HCT116 (cell line): ENCODE measurements around the gene FANK1. TPM values are rescaled to one million over a fixed set of nuclear protein-coding genes. Genes with fewer than 3 reads are reported as not detected.

ENCODE experiments used
- ATAC-seq: fragments of 200-7000 bp; cut with Tn5 transposase; 2 replicates; pipeline ENCODE4 v1.9.1; 2020; ENCODE audit warnings: mild to moderate bottlenecking, moderate library complexity
- BruUV-seq: library from RNA; stranded (reverse); fragments of 400-500 nt; replicated peaks from 2 replicates; lab custom pipeline; 2021; lab: Mats Ljungman, UMichigan
- CTCF ChIA-PET: fragments of 300-600 bp; sonication (Branson Sonifier 250); formaldehyde crosslinking; loops from one replicate; lab custom pipeline; 2021; ENCODE audit warnings: antibody characterized with exemption; lab: Charles Lee
- POLR2A ChIA-PET: fragments of 300-600, 350-600 bp; sonication (Branson Sonifier 250); formaldehyde crosslinking; loops from one replicate; lab custom pipeline; 2021; ENCODE audit warnings: antibody characterized with exemption; lab: Charles Lee
- RAD21 ChIA-PET, 2 experiments: fragments of 300-600 bp; sonication (Branson Sonifier 250); formaldehyde crosslinking; loops; one replicate each; lab custom pipeline; 2023; ENCODE audit warnings: low total read pairs in 2 of 2; ENCODE audit not compliant: uncharacterized antibody in 2 of 2, unreplicated experiment in 2 of 2, low non-redundant PET in 1 of 2; lab: Charles Lee
- DNase-seq: peaks from one replicate; pipeline ENCODE4 v3.0.0-alpha.2; 2010; ENCODE audit warnings: low read depth, low spot score
- H2AFZ ChIP-seq: fragments of 200-600 bp; shearing (Covaris generic), sonication (generic); 2 replicates; pipeline ENCODE4 v1.6.1; 2017; ENCODE audit warnings: low read depth, mixed run types, mixed read lengths, antibody characterized with exemption, low read length; ENCODE audit not compliant: poor library complexity, severe bottlenecking
- H3K27ac ChIP-seq: 2 replicates; pipeline ENCODE4 v1.5.1; 2012; ENCODE audit warnings: low read depth, low read length
- H3K27me3 ChIP-seq: fragments of 200-600 bp; sonication (generic); 2 replicates; pipeline ENCODE4 v1.6.1; 2016; ENCODE audit warnings: mixed run types, low read length, mixed read lengths; ENCODE audit not compliant: insufficient read depth
- H3K36me3 ChIP-seq, 2 experiments: fragments of 200-500 bp in 1 of 2; fragments of 200-600 bp in 1 of 2; sonication (Bioruptor generic) in 1 of 2; sonication (generic) in 1 of 2; 2 replicates each; pipeline versions ENCODE4 v1.5.1 to v1.6.1; 2014 to 2016; ENCODE audit warnings: low read length in 2 of 2, inconsistent platforms in 1 of 2, mixed read lengths in 1 of 2, mixed run types in 1 of 2; ENCODE audit not compliant: insufficient read depth in 2 of 2, control insufficient read depth in 1 of 2
- H3K4me1 ChIP-seq, 2 experiments: fragments of 200-600 bp in 1 of 2; sonication (generic) in 1 of 2; 2 replicates each; pipeline versions ENCODE4 v1.5.1 to v1.6.1; 2012 to 2017; ENCODE audit warnings: low read length in 2 of 2, inconsistent platforms in 1 of 2, mild to moderate bottlenecking in 1 of 2, mixed read lengths in 1 of 2, mixed run types in 1 of 2, moderate library complexity in 1 of 2; ENCODE audit not compliant: insufficient read depth in 2 of 2, control insufficient read depth in 1 of 2
- H3K4me2 ChIP-seq: fragments of 200-600 bp; sonication (generic); 2 replicates; pipeline ENCODE4 v1.6.1; 2017; ENCODE audit warnings: mixed run types, low read length, mixed read lengths
- H3K4me3 ChIP-seq, 2 experiments: fragments of 200-600 bp in 1 of 2; sonication (generic) in 1 of 2; replicated peaks in 1 of 2; 2 replicates each; pipeline ENCODE4 v1.5.1; 2011 to 2016; ENCODE audit warnings: low read length in 2 of 2, control low read depth in 1 of 2, low read depth in 1 of 2, mild to moderate bottlenecking in 1 of 2, mixed read lengths in 1 of 2, mixed run types in 1 of 2
- H3K79me2 ChIP-seq: fragments of 200-600 bp; sonication (generic); 2 replicates; pipeline ENCODE4 v1.6.1; 2017; ENCODE audit warnings: mild to moderate bottlenecking, mixed run types, low read length, moderate library complexity, mixed read lengths; ENCODE audit not compliant: insufficient read depth
- H3K9ac ChIP-seq: fragments of 200-600 bp; sonication (generic); 2 replicates; pipeline ENCODE4 v1.6.1; 2016; ENCODE audit warnings: low read length, mixed read lengths
- H3K9me2 ChIP-seq: fragments of 200-600 bp; sonication (generic), shearing (Covaris generic); 2 replicates; pipeline ENCODE4 v1.6.1; 2017; ENCODE audit warnings: mixed run types, mild to moderate bottlenecking, moderate library complexity; ENCODE audit not compliant: insufficient read depth
- H3K9me3 ChIP-seq, 2 experiments: fragments of 200-500 bp in 1 of 2; fragments of 200-600 bp in 1 of 2; sonication (Bioruptor generic) in 1 of 2; sonication (generic) in 1 of 2; 2 replicates each; pipeline ENCODE4 v1.6.1; 2014 to 2017; ENCODE audit warnings: low read length in 2 of 2, mixed read lengths in 2 of 2, inconsistent platforms in 1 of 2, low read depth in 1 of 2, mild to moderate bottlenecking in 1 of 2, mixed run types in 1 of 2, moderate library complexity in 1 of 2; ENCODE audit not compliant: control insufficient read depth in 1 of 2, insufficient read depth in 1 of 2
- H4K20me1 ChIP-seq: fragments of 200-600 bp; sonication (generic), shearing (Covaris generic); 2 replicates; pipeline ENCODE4 v1.6.1; 2017; ENCODE audit warnings: mixed run types, mild to moderate bottlenecking, moderate library complexity; ENCODE audit not compliant: insufficient read depth
- CBX3 ChIP-seq: IDR thresholded peaks from 2 replicates; pipeline ENCODE4 v1.6.1; 2012; ENCODE audit warnings: low read depth
- SP1 ChIP-seq: IDR thresholded peaks from 2 replicates; pipeline ENCODE4 v1.6.1; 2012; ENCODE audit warnings: low read depth
- intact Hi-C: fragments of 100-400 bp; cut with micrococcal nuclease; formaldehyde crosslinking; loops from 2 replicates; pipeline ENCODE4 v1.10.0; 2022
- total RNA-seq: library from RNA; stranded (reverse); gene quantifications from one replicate; pipeline ENCODE4 v1.2.1, GENCODE V29; 2021; ENCODE audit not compliant: unreplicated experiment
- TF ChIP-seq, protein P1 (sequence below), 3 experiments: fragments of 200-600 bp in 1 of 3; sonication (generic) in 1 of 3; IDR thresholded peaks in 2 of 3; conservative IDR thresholded peaks in 1 of 3; 2 replicates each; pipeline ENCODE4 v1.5.1; 2012 to 2017; ENCODE audit warnings: low read depth in 2 of 3, low read length in 2 of 3, antibody characterized with exemption in 1 of 3, borderline replicate concordance in 1 of 3, control low read depth in 1 of 3, mild to moderate bottlenecking in 1 of 3, mixed read lengths in 1 of 3, mixed run types in 1 of 3, moderate library complexity in 1 of 3; ENCODE audit not compliant: insufficient read depth in 1 of 3
- TF ChIP-seq, protein P2 (sequence below): IDR thresholded peaks from 2 replicates; pipeline ENCODE4 v1.6.1; 2011; ENCODE audit warnings: mild to moderate bottlenecking, low read length, moderate library complexity; ENCODE audit not compliant: insufficient replicate concordance; ENCODE audit errors: extremely low read depth

FANK1 gene
- total RNA-seq, 1 experiment from 2014 or later, result 5.4 TPM

GRCh38 chr10:126042906-126043305 is 146.5 kb downstream of the FANK1 start:
- POLR2A ChIA-PET, result no interaction called here
- intact Hi-C loops, result no loop called here

More at GRCh38 chr10:126042906-126043305, 146.5 kb downstream of the FANK1 start:
- H3K27ac ChIP-seq, result no peak overlapping the region
- no peak overlapping the region for H3K4me3 ChIP-seq
- no peaks in the 10 kb centered on the region for H3K9me2 ChIP-seq
- H3K4me1 ChIP-seq, result no peaks in the 10 kb centered on the region
- H3K36me3 ChIP-seq, result no peaks in the 10 kb centered on the region
- ChIA-PET CTCF (no interaction called here), RAD21 (no interaction called here)
- TF ChIP-seq SP1 (no peak), CBX3 (no peak)
- TF ChIP-seq, protein P1, sequence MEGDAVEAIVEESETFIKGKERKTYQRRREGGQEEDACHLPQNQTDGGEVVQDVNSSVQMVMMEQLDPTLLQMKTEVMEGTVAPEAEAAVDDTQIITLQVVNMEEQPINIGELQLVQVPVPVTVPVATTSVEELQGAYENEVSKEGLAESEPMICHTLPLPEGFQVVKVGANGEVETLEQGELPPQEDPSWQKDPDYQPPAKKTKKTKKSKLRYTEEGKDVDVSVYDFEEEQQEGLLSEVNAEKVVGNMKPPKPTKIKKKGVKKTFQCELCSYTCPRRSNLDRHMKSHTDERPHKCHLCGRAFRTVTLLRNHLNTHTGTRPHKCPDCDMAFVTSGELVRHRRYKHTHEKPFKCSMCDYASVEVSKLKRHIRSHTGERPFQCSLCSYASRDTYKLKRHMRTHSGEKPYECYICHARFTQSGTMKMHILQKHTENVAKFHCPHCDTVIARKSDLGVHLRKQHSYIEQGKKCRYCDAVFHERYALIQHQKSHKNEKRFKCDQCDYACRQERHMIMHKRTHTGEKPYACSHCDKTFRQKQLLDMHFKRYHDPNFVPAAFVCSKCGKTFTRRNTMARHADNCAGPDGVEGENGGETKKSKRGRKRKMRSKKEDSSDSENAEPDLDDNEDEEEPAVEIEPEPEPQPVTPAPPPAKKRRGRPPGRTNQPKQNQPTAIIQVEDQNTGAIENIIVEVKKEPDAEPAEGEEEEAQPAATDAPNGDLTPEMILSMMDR (IDR thresholded peaks at IDR 0.05 in 2 of 3, conservative IDR thresholded peaks at IDR 0.05 in 1 of 3; ENCODE audit: borderline replicate concordance in 1 of 3, insufficient read depth in 1 of 3, low read depth in 2 of 3, low read length in 2 of 3), result no peak
- TF ChIP-seq, protein P2, sequence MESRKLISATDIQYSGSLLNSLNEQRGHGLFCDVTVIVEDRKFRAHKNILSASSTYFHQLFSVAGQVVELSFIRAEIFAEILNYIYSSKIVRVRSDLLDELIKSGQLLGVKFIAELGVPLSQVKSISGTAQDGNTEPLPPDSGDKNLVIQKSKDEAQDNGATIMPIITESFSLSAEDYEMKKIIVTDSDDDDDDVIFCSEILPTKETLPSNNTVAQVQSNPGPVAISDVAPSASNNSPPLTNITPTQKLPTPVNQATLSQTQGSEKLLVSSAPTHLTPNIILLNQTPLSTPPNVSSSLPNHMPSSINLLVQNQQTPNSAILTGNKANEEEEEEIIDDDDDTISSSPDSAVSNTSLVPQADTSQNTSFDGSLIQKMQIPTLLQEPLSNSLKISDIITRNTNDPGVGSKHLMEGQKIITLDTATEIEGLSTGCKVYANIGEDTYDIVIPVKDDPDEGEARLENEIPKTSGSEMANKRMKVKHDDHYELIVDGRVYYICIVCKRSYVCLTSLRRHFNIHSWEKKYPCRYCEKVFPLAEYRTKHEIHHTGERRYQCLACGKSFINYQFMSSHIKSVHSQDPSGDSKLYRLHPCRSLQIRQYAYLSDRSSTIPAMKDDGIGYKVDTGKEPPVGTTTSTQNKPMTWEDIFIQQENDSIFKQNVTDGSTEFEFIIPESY, result no peak
- H3K4me2 ChIP-seq, result no peak overlapping the region
- no peak overlapping the region for H2AFZ ChIP-seq
- no peak overlapping the region for H3K9ac ChIP-seq
- no peaks in the 10 kb centered on the region for H4K20me1 ChIP-seq
- ATAC-seq (no peak), DNase-seq (no peak)
- H3K27me3 ChIP-seq, result no peaks in the 10 kb centered on the region
- H3K79me2 ChIP-seq, result no peaks in the 10 kb centered on the region
- H3K9me3 ChIP-seq, result no peaks in the 10 kb centered on the region
- no TSS peak for BruUV-seq
